Amygdala (tissue), 56 donors: ENCODE data around the gene LDLRAD3.
"Not testable (repeated sequence)": the region's sequence is repeated elsewhere in the genome, so short reads cannot be mapped to it uniquely, and the experiment has no call there.

Experiments
- DNase-seq, 56 donors: peaks; one replicate each; lab custom pipeline; 2025; lab: John Stamatoyannopoulos, UW

LDLRAD3 gene

GRCh38 chr11:35943713-35944502 lies at the start of gene LDLRAD3:
Gene LDLRAD3 (plus strand): TSS chr11:35944062. CDS start chr11:35944099, 37 bp downstream.
- DNase-seq, result peak in 50 of 56 donors; percentile 10 to 81 (median 50)

GRCh38 chr11:35897019-35897418 lies 46.8 kb upstream of the LDLRAD3 start:
- no peak for DNase-seq

DNA sequence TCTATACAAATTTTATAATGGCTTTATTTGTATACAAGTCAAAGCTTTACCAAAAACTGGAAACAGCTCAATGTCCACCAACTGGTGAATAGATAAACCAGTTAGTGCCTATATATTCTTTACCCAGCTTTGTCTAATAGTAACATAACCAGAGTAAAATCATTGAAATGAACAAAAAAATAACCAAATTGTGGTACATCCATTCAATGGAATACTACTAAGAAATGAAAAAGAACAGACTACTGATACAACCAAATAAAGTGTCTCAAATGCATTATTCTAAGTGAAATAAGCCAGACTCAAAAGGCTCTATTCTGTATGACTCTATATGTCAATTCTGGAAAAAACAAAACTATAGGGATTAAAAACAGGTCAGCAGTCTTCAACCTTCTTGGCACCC lies 40.9 kb upstream of the LDLRAD3 start:
- DNase-seq, result no peak

- peak in 11 of 56 donors; percentile 2 to 43 (median 23) for DNase-seq
These were observed 38.1 kb upstream of the LDLRAD3 start for GRCh38 chr11:35905646-35906276.

DNA sequence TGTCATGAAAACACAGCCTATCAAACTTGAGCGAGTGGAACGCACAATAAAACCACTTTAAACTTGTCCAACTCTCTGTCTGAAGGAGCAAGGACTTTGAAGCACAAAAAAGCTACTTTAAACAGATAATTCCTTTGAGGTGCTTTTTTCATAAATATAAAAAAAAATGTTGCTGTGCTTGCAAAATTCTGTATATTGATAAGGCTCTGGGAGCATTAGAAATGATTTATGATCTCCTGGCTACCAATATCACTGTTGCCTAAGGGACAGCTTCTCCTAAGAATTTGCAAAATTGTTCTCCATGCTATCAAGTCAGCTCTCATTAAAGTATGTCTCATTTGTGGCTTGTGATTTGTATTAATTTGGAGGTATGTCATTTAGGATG lies 37.6 kb upstream of the LDLRAD3 start:
- DNase-seq, result no peak

DNA sequence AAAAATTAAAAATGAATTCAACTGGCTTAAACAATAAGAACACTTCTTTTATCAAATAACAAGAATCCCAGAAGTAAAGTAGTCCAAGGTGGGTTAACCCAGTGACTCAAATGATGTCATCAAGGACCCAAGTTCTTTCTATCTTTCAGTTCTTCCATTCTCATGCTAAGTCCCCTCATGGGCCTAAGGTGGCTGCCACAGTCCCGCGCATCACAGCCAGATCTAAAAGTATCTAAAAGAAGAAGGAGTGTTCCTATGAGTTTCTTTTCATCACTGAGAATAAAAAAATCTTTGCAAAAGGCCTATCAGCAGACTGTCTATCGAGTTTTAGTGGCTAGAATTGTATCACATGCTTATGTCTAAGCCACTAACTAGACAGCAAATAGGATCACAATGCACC lies 37.2 kb upstream of the LDLRAD3 start:
- no peak for DNase-seq

DNA sequence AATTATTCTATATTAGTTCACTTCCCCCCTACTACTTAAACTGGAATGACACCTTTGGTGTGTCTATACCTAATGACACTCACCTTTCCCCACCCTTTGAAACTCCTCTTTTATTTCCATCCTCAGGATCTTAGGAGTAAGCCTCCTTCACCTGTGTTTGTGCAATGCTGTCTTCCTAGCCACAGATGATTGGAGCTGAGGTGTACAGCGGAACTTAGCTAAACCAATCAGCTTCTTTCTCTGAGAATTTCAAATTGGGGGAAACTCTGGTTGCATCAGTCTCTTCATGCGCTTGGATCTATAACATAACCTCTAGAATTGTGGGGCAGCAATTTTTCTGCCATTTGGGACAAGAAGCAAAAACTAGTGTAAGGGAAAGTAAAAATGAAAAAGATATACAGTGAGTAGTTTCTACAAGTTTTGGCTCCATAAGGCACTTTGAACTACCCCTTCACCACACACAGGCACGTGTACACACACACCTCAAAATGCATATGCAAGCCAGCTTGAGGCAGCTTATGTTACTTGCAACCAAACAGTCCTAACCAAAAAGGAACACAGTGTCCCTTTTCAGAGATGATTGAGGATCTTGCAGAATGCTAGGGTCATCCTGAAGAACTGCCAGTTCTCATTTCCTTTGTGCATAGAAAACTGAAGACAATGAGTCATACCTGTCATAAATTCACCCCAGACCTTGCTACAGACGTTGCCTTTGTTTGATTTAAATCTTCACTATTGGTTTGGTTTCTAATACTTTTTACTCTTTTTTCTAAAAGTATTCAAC lies 36.0 kb upstream of the LDLRAD3 start:
- no peak for DNase-seq

GRCh38 chr11:35908432-35908771 lies 35.5 kb upstream of the LDLRAD3 start:
- not testable (repeated sequence) for DNase-seq

DNA sequence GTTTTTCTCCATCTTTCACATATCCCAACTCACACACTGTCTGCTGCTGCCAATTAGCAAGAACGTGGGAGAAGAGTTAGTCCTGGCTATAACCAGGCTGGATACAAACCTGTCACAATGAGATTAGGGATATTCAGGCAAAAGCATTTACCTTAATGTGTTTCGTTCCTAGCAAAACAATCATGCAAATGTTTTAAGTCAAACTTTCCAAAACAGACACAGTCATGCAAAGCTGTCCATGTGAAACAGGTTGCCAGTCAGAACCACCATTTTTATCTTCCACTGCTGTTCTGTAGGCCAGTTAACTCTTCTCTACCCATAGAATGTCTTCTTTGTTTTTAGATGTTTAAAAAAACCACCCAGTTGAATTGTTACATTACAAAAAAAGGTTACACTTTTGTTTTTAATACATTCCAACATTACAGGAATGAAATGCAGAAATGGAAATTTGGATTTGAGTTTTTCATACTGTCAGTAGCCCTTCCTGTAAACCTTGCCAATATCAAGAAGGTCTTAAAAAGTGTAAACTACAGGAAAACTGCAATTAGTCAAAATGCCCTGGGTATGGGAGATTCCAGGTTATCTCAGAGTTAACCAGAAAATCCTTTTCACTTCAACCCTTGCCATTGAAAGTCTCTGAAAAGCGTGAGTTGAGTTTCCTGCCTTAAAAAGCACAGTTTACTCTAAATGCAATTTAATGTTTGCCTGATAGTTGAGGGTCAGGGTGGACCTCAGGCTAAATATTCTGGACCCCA lies 34.2 kb upstream of the LDLRAD3 start:
- no peak for DNase-seq

DNA sequence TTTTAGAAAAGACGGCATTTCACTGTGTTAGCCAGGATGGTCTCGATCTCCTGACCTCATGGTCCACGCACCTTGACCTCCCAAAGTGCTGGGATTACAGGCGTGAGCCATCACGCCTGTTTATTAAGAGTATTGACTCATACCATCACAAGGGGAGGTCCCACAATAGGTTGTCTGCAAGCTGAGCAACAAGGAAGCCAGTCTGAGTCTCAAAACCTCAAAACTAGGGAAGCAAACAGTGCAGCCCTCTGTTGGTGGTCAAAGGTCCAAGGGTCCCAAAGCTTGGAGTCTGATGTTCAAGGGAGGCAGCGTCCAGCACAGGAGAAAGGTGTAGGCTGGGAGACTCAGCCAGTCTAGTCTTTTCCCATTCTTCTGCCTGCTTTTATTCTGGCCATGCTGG lies 32.8 kb upstream of the LDLRAD3 start:
- DNase-seq, result no peak

GRCh38 chr11:35911616-35912165 lies 32.2 kb upstream of the LDLRAD3 start:
- DNase-seq, result no peak

DNA sequence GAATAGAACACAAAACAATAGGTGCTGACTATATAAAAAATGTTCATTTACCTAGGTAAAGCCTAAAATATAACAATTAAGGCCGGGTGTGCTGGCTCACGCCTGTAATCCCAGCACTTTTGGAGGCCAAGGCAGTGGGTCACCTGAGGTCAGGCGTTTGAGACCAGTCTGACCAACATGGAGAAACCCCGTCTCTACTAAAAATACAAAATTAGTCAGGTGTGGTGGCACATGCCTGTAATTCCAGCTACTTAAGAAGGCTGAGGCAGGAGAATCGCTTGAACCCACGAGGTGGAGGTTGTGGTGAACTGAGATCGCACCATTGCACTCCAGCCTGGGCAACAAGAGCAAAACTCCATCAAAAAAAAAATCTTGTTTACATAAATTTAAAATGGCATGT lies 31.4 kb upstream of the LDLRAD3 start:
- not testable (repeated sequence) for DNase-seq

- DNase-seq, result no peak
These were observed 30.8 kb upstream of the LDLRAD3 start for GRCh38 chr11:35912883-35913624.

- no peak for DNase-seq
These were observed 29.0 kb upstream of the LDLRAD3 start for GRCh38 chr11:35914816-35915215.

DNA sequence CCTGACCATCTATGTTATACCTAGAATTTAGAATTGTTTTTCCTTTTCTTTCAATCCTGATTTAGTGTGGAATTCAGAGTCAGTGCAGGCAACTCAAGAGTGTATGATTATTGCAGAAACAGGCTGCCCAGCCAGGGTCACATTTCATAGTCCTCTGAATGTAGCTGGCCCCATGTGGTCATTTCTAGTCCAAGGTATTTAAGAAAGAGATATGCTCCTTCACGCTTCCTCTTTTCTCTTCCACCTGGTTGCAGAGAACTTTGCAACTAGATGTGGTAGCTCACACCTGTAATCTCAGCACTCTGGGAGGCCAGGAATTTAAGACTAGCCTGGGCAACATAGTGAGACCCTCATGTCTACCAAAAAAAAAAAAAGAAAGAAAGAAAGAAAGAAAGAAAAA lies 27.6 kb upstream of the LDLRAD3 start:
- no peak for DNase-seq

DNA sequence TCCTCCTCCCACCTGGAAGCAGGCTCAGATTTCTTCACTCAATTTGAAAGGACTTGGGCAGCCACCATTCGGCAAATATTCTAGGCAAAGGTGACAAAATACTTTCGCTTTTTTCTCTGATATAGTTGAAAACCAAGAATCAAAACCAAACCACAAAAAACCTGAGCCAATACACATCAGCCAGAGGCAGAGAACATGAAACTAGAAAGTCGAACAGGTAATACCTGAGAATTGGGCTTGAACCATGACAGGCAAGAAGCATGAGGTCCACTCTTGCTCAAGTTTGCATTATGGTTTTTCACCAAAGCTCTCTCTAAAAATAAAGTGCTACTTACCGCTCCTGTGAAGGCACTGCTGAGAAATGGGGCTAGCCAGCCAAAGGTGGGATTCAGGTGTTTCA lies 26.2 kb upstream of the LDLRAD3 start:
- no peak for DNase-seq

DNA sequence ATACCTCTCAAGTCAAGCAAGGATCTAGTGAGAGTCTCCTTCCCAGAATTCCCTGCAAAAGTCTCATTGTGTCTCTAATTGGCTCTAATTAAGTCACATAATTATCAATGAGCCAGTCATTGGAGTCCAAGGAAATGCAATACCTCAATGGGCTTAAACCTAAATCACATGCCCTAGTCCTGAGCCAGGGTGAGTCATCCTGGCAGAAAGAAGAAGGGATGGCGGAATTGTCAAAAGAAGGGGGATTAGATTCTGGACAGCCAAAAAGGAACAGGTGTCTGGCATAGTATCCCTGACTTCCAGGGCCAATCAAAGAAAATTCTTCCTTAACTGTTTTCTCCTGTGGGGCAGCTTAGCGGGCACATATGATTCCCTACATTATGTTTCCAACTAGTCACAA lies 25.1 kb upstream of the LDLRAD3 start:
- peak in 2 of 56 donors; percentile 27 to 33 for DNase-seq

DNA sequence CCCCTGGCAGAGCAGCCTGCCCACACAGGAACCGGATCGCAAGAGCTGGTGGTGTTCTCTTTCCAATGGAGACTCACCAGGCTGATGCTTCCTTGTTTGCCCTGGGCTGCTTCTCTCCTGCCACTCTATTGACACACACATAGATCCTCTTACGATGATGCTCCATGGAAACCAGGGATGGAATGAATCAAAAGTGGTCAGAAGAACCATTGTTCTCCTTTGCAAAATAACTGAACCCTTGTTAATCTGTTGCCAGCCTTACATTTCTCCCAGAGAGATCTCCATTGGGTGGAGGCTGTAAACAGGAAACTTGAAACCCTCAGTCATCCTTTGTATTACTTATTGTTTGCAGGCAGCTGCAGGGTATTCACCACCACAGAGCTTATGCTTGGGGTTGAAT lies 24.6 kb upstream of the LDLRAD3 start:
- peak in 16 of 56 donors; percentile 4 to 63 (median 28) for DNase-seq

- DNase-seq, result peak in 1 of 56 donors; percentile 32
These were observed 20.4 kb upstream of the LDLRAD3 start for GRCh38 chr11:35923452-35923851.

GRCh38 chr11:35924811-35925210 lies 19.1 kb upstream of the LDLRAD3 start:
- DNase-seq, result no peak
